Rectal smooth muscle tissue (tissue), 1 donor: ENCODE data around the gene BLOC1S6.
A peak's percentile ranks its signal among the peaks of the same experiment; 100 is the strongest.
"Not testable (repeated sequence)": the region's sequence is repeated elsewhere in the genome, so short reads cannot be mapped to it uniquely, and the experiment has no call there.

ENCODE experiments used
- H3K27ac ChIP-seq: one replicate; pipeline ENCODE4 v1.7.0; 2013; ENCODE audit warnings: low read depth, low read length, inconsistent platforms
- H3K27me3 ChIP-seq: one replicate; pipeline ENCODE4 v1.7.0; 2013; ENCODE audit warnings: low read length; ENCODE audit not compliant: control insufficient read depth, insufficient read depth
- H3K36me3 ChIP-seq: one replicate; pipeline ENCODE4 v1.7.0; 2013; ENCODE audit warnings: low read length; ENCODE audit not compliant: control insufficient read depth, insufficient read depth
- H3K4me1 ChIP-seq: one replicate; pipeline ENCODE4 v1.7.0; 2013; ENCODE audit warnings: low read length; ENCODE audit not compliant: control insufficient read depth, insufficient read depth
- H3K4me3 ChIP-seq: one replicate; pipeline ENCODE4 v1.7.0; 2013; ENCODE audit warnings: low read length
- H3K9ac ChIP-seq: one replicate; pipeline ENCODE4 v1.7.0; 2013; ENCODE audit warnings: low read length

The BLOC1S6 gene

DNA sequence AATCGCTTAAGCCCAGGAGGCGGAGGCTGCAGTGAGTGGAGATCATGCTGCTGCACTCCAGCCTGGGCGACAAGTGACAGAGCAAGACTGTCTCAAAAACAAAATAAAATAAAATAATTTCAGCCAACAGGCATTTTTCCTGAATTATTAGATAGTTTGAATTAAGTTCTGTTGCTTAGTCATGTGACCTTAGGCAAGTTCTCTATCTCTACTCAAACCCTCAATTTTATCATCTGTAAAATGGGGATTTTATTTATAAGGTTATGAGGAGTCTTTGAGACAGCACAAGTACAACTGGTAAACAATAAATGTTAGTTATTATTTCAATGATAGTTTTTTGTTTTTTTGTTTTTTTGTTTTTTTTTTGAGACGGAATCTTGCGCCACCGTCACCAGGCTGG, 60.6 kb downstream of the BLOC1S6 start:
- Histone ChIP-seq H3K36me3 (no peaks in the 10 kb centered on the region), H3K4me1 (peaks cover 10% of the 10 kb centered on the region), H3K27me3 (no peaks in the 10 kb centered on the region), H3K4me3 (no peak overlapping the region), H3K27ac (no peak overlapping the region), H3K9ac (no peak overlapping the region)

DNA sequence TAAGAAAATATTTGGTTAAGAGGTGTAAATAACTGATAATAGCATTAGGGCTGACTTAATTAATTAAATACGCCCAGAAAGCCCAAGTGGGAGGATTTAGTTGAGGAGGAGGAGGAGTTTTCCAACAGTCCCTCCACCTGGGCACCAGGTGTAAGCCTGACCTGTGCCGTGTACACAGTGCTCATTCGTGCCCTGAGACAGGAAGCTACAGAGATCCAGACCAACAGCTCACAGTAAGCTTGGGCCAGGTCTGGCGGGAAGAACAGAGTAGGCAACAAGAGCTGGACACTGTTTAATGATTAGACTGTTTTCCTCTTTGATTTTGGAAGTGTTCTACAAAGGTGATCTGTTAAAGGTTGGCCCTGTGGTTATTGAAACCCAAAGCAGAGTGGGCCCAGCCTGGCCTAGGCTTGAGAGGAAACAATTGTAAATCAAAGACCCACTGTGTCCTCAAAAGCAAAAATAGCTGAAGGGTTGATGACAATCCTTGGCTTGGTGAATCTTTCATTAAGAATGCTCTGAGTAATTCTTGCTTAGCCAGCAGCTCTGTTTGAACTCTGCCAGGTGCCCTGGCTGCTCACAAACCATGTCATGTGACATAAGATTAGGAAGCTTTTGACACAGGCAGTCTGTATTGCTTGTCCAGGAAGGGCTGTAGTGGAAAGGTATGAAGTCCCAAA, 61.5 kb downstream of the BLOC1S6 start:
- Histone ChIP-seq H3K4me1 (peaks cover 10% of the 10 kb centered on the region), H3K36me3 (no peaks in the 10 kb centered on the region), H3K4me3 (no peak overlapping the region), H3K27ac (no peak overlapping the region), H3K27me3 (no peaks in the 10 kb centered on the region), H3K9ac (no peak overlapping the region)

DNA sequence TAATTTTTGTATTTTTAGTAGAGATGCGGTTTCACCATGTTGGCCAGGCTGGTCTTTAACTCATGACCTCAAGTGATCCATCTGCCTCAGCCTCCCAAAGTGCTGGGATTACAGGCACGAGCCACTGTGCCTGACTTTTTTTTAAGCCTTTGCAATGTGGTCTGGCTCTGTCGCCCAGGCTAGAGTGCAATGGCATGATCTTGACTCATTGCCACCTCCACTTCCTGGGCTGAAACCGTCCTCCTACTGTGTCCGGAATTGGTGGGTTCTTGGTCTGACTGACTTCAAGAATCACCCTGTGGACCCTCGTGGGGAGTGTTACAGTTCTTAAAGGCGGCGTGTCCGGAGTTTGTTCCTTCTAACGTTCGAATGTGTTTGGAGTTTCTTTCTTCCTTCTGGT, 62.8 kb downstream of the BLOC1S6 start:
- H3K4me1 ChIP-seq = peaks cover 13% of the 10 kb centered on the region
- not testable (repeated sequence) for H3K9ac ChIP-seq, H3K4me3 ChIP-seq, H3K27me3 ChIP-seq, H3K36me3 ChIP-seq, H3K27ac ChIP-seq

DNA sequence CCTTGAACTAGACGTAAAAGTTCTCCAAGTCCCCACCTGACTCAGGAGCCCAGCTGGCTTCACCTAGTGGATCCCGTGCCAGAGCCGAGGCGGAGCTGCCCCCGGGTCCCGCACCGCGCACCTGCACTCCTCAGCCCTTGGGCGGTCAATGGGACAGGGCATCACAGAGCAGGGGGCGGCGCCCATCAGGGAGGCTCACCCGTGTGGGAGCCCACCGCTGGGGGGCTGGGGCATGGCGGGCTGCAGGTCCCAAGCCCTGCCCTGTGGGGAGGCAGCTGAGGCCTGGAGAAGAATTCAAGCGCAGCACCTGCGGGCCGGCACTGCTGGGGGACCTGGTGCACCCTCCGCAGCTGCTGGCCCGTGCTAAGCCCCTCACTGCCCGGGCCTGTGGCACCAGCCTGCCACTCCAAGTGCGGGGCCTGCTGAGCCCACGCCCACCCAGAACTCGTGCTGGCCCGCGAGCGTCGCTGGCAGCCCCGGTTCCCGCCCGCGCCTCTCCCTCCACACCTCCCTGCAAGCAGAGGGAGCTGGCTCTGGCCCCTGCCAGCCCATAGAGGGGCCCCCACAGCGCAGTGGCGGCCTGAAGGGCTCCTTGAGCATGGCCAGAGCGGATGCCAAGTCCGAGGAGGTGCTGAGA, 63.8 kb downstream of the BLOC1S6 start:
- H3K4me3 ChIP-seq = no peak overlapping the region
- no peaks in the 10 kb centered on the region for H3K36me3 ChIP-seq
- H3K27me3 ChIP-seq = no peaks in the 10 kb centered on the region
- H3K27ac ChIP-seq = no peak overlapping the region
- H3K9ac ChIP-seq = no peak overlapping the region
- H3K4me1 ChIP-seq = peaks cover 6% of the 10 kb centered on the region

DNA sequence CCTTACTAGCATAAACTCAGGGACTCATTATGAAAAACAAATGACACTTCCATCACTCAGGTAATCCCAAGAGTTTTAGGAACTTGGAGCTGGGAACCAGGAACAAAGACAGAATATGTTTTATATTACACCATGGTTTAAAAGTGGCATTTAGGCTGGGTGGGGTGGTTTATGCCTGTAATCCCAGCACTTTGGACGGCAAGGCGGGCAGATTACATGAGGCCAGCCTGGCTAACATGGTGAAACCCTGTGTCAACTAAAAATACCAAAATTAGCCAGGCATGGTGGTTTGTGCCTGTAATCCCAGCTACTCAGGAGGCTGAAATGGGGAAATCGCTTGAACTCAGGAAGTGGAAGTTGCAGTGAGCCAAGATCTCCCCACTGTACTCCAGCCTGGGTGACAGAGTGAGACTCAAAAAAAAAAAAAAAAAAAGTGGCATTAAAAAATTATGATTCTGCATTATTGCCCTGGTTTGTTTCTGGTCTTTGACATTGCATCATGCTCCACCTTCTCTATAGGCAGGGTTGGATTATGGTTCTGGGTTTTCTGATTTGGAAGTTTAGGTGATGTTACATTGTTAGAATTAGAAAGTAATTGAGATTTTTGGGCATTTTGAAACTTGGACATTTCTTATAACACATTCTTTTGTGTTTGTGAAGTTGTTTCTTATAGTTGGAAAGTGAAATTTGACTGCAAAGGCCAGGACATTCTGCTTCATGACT, 66.7 kb downstream of the BLOC1S6 start:
- H3K9ac ChIP-seq = no peak overlapping the region
- no peaks in the 10 kb centered on the region for H3K36me3 ChIP-seq
- H3K27ac ChIP-seq = no peak overlapping the region
- H3K4me3 ChIP-seq = no peak overlapping the region
- H3K4me1 ChIP-seq = peaks cover 8% of the 10 kb centered on the region
- H3K27me3 ChIP-seq = no peaks in the 10 kb centered on the region

DNA sequence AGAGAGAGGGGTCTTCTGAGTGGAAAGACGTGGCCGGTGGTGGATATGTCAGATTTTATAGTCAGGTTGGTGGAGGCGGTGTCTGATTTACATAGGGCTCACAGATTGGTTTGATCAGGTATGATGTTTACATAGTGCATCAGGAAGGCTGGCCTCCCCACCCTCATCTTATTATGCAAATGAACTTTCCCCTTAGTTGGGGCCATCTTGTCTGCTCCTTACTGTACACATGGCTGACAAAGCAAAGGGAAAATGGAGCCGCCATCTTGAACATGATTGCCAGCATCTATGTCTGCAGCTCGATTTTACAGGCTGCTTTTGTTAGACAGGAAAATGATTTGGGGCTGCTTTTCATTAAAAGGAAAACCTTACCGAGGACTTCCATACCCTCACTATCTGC, 67.6 kb downstream of the BLOC1S6 start:
- H3K4me3 ChIP-seq = no peak overlapping the region
- no peak overlapping the region for H3K9ac ChIP-seq
- H3K27me3 ChIP-seq = no peaks in the 10 kb centered on the region
- H3K4me1 ChIP-seq = peaks cover 12% of the 10 kb centered on the region
- no peak overlapping the region for H3K27ac ChIP-seq
- H3K36me3 ChIP-seq = peaks cover 3% of the 10 kb centered on the region

DNA sequence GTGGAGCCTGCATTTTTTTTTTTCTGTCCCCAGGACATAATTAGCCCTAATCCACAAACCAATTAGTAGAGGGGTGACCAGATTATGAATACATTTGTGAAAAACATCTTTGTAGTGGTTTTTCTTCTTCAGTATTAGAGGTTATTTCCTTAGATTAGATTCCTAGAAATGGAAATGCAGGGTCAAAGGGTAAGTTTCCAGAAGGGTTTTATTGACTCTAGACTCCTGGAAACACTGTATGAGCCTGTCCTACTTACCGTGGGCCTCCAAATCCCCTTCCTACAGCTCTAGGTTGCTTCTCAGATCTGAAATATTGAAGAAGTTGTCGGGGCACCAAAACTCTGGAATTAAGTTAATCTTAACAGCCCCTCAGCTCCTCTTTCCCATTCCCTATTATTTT, 70.1 kb downstream of the BLOC1S6 start:
- Histone ChIP-seq H3K4me3 (peak overlapping the region; percentile 28), H3K27me3 (no peaks in the 10 kb centered on the region), H3K4me1 (peaks cover 21% of the 10 kb centered on the region), H3K9ac (no peak overlapping the region), H3K27ac (peak overlapping the region; percentile 34), H3K36me3 (peaks cover 10% of the 10 kb centered on the region)

DNA sequence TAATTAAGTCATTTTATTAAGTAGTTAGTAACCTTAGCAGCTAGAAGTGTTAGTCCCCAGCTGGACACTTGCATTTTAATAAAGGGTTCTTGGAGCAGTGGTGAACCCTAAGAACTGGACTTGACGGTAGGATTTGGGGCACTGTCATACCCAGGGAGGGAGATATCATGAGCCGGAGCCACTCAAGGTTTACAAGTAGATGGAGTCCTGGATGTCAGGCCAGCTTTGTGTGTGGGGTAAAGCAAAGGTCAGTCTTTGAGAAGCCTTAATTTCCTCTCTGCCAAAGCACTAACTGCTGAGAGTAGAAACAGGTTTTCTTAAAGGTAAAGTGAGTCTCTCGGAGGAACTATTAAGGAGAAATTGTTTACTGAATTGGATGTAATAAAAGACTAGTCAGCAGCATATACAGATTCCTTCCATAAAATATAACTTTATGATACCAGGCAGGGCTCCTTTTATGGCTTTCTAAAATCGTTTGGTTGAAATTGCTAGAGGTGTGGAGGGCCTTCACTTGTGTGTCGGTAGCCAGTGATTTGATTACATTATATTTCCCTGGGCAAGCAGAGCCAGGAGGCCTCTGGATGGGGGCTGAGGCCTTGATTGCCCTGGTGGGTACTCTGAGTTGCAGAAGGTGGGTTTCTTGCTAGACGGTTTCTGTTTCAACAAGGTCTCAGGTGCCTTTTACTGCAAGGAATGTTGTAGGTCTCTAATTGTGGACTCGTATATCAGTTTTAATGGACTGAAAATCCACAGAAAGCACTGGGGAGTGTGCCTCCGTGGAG, 70.8 kb downstream of the BLOC1S6 start:
- no peaks in the 10 kb centered on the region for H3K27me3 ChIP-seq
- peaks cover 10% of the 10 kb centered on the region for H3K36me3 ChIP-seq
- H3K27ac ChIP-seq = peak overlapping the region; percentile 34
- H3K9ac ChIP-seq = no peak overlapping the region
- peaks cover 21% of the 10 kb centered on the region for H3K4me1 ChIP-seq
- H3K4me3 ChIP-seq = peak overlapping the region; percentile 28
